ENCODE results near the gene NTSR1. TPM values are rescaled to one million over a fixed set of nuclear protein-coding genes. Genes with fewer than 3 reads are reported as not detected.
"Not testable (repeated sequence)": the region's sequence is repeated elsewhere in the genome, so short reads cannot be mapped to it uniquely, and the experiment has no call there.

Gene NTSR1
- total and polyA plus RNA-seq, 5 donors from 2014 or later = 0.11 to 0.37 TPM; not detected in 3

GRCh38 chr20:62677678-62678077 is 31.0 kb upstream of the NTSR1 start:
- Mint-ChIP-seq H3K4me1 (peaks cover 0 to 5% (median 2%) of the 10 kb centered on the region in 4 donors), H3K9me3 (peaks cover 0 to 2% (median 0%) of the 10 kb centered on the region in 7 donors), H3K27ac (no peak overlapping the region), H3K4me3 (no peak overlapping the region), H3K27me3 (peaks cover under 1% of the 10 kb centered on the region), H3K36me3 (no peaks in the 10 kb centered on the region)
- Histone ChIP-seq H3K4me3 (ENCODE audit: low read depth, low read length) (no peak overlapping the region), H3K4me1 (ENCODE audit: control insufficient read depth, insufficient read depth, low read length, poor library complexity, severe bottlenecking) (no peaks in the 10 kb centered on the region), H3K36me3 (ENCODE audit: control insufficient read depth, insufficient read depth, low read length) (no peaks in the 10 kb centered on the region), H3K27me3 (ENCODE audit: control insufficient read depth, insufficient read depth, low read length) (no peaks in the 10 kb centered on the region), H3K9me3 (ENCODE audit: control insufficient read depth in 2 of 2, low read length in 2 of 2) (no peaks in the 10 kb centered on the region), H3K27ac (ENCODE audit: insufficient read depth, low read length, poor library complexity, severe bottlenecking) (no peak overlapping the region)
- ATAC-seq (ENCODE audit: low read depth in 2 of 2) = no peak
- no peak for DNase-seq

- Histone ChIP-seq H3K9me3 (ENCODE audit: control insufficient read depth in 2 of 2, low read length in 2 of 2) (no peaks in the 10 kb centered on the region), H3K27ac (ENCODE audit: insufficient read depth, low read length, poor library complexity, severe bottlenecking) (no peak overlapping the region), H3K4me3 (ENCODE audit: low read depth, low read length) (no peak overlapping the region), H3K36me3 (ENCODE audit: control insufficient read depth, insufficient read depth, low read length) (no peaks in the 10 kb centered on the region), H3K27me3 (ENCODE audit: control insufficient read depth, insufficient read depth, low read length) (no peaks in the 10 kb centered on the region), H3K4me1 (ENCODE audit: control insufficient read depth, insufficient read depth, low read length, poor library complexity, severe bottlenecking) (no peaks in the 10 kb centered on the region)
- peaks cover 4% of the 10 kb centered on the region for H3K27me3 Mint-ChIP-seq
- no peak for DNase-seq
- no peak overlapping the region for H3K4me3 Mint-ChIP-seq
- no peaks in the 10 kb centered on the region for H3K36me3 Mint-ChIP-seq
- peaks cover 0 to 2% (median 0%) of the 10 kb centered on the region in 7 donors for H3K9me3 Mint-ChIP-seq
- peaks cover 0 to 5% (median 2%) of the 10 kb centered on the region in 4 donors for H3K4me1 Mint-ChIP-seq
- H3K27ac Mint-ChIP-seq = peak overlapping the region in 2 of 3 donors; percentile 40 to 56
- no peak for ATAC-seq (ENCODE audit: low read depth in 2 of 2)
Measured at GRCh38 chr20:62678553-62678952, 30.1 kb upstream of the NTSR1 start.

GRCh38 chr20:62679978-62680589 is 28.6 kb upstream of the NTSR1 start:
- Mint-ChIP-seq H3K27ac (no peak overlapping the region), H3K9me3 (peaks cover 0 to 2% (median 0%) of the 10 kb centered on the region in 7 donors), H3K36me3 (no peaks in the 10 kb centered on the region), H3K4me1 (peaks cover 0 to 5% (median 2%) of the 10 kb centered on the region in 4 donors), H3K27me3 (peaks cover 4% of the 10 kb centered on the region), H3K4me3 (no peak overlapping the region)
- DNase-seq = no peak
- Histone ChIP-seq H3K27me3 (ENCODE audit: control insufficient read depth, insufficient read depth, low read length) (no peaks in the 10 kb centered on the region), H3K4me1 (ENCODE audit: control insufficient read depth, insufficient read depth, low read length, poor library complexity, severe bottlenecking) (no peaks in the 10 kb centered on the region), H3K27ac (ENCODE audit: insufficient read depth, low read length, poor library complexity, severe bottlenecking) (no peak overlapping the region), H3K4me3 (ENCODE audit: low read depth, low read length) (no peak overlapping the region), H3K36me3 (ENCODE audit: control insufficient read depth, insufficient read depth, low read length) (no peaks in the 10 kb centered on the region), H3K9me3 (ENCODE audit: control insufficient read depth in 2 of 2, low read length in 2 of 2) (no peaks in the 10 kb centered on the region)
- ATAC-seq (ENCODE audit: low read depth in 2 of 2) = no peak

GRCh38 chr20:62682912-62683517 is 25.6 kb upstream of the NTSR1 start:
- H3K9me3 ChIP-seq (ENCODE audit: control insufficient read depth in 2 of 2, low read length in 2 of 2) = no peaks in the 10 kb centered on the region
- no peak overlapping the region for H3K4me3 Mint-ChIP-seq
- H3K9me3 Mint-ChIP-seq = peaks cover 0 to 2% (median 0%) of the 10 kb centered on the region in 7 donors
- DNase-seq (no peak), ATAC-seq (ENCODE audit: low read depth in 2 of 2) (no peak)
- no peaks in the 10 kb centered on the region for H3K4me1 ChIP-seq (ENCODE audit: control insufficient read depth, insufficient read depth, low read length, poor library complexity, severe bottlenecking)
- H3K36me3 ChIP-seq (ENCODE audit: control insufficient read depth, insufficient read depth, low read length) = no peaks in the 10 kb centered on the region
- H3K27ac ChIP-seq (ENCODE audit: insufficient read depth, low read length, poor library complexity, severe bottlenecking) = no peak overlapping the region
- H3K27me3 ChIP-seq (ENCODE audit: control insufficient read depth, insufficient read depth, low read length) = no peaks in the 10 kb centered on the region
- H3K36me3 Mint-ChIP-seq = no peaks in the 10 kb centered on the region
- H3K4me3 ChIP-seq (ENCODE audit: low read depth, low read length) = no peak overlapping the region
- no peak overlapping the region for H3K27ac Mint-ChIP-seq
- peaks cover 4% of the 10 kb centered on the region for H3K27me3 Mint-ChIP-seq
- H3K4me1 Mint-ChIP-seq = peaks cover 0 to 12% (median 6%) of the 10 kb centered on the region in 4 donors

GRCh38 chr20:62683660-62684322 is 24.8 kb upstream of the NTSR1 start:
- H3K36me3 Mint-ChIP-seq; H3K4me1 Mint-ChIP-seq; H3K27ac Mint-ChIP-seq; DNase-seq; H3K27ac ChIP-seq (ENCODE audit: insufficient read depth, low read length, poor library complexity, severe bottlenecking); H3K4me3 Mint-ChIP-seq; H3K36me3 ChIP-seq (ENCODE audit: control insufficient read depth, insufficient read depth, low read length); H3K9me3 Mint-ChIP-seq; H3K9me3 ChIP-seq (ENCODE audit: control insufficient read depth in 2 of 2, low read length in 2 of 2); H3K4me1 ChIP-seq (ENCODE audit: control insufficient read depth, insufficient read depth, low read length, poor library complexity, severe bottlenecking); H3K27me3 Mint-ChIP-seq; H3K27me3 ChIP-seq (ENCODE audit: control insufficient read depth, insufficient read depth, low read length); H3K4me3 ChIP-seq (ENCODE audit: low read depth, low read length); ATAC-seq (ENCODE audit: low read depth in 2 of 2): not testable (repeated sequence)

GRCh38 chr20:62684981-62685380 is 23.7 kb upstream of the NTSR1 start:
- H3K27me3 Mint-ChIP-seq = peaks cover 4% of the 10 kb centered on the region
- H3K27ac Mint-ChIP-seq = no peak overlapping the region
- H3K9me3 Mint-ChIP-seq = peaks cover 0 to 1% (median 0%) of the 10 kb centered on the region in 7 donors
- DNase-seq = no peak
- no peak overlapping the region for H3K27ac ChIP-seq (ENCODE audit: insufficient read depth, low read length, poor library complexity, severe bottlenecking)
- H3K4me1 ChIP-seq (ENCODE audit: control insufficient read depth, insufficient read depth, low read length, poor library complexity, severe bottlenecking) = no peaks in the 10 kb centered on the region
- H3K9me3 ChIP-seq (ENCODE audit: control insufficient read depth in 2 of 2, low read length in 2 of 2) = no peaks in the 10 kb centered on the region
- H3K36me3 Mint-ChIP-seq = no peaks in the 10 kb centered on the region
- H3K27me3 ChIP-seq (ENCODE audit: control insufficient read depth, insufficient read depth, low read length) = no peaks in the 10 kb centered on the region
- H3K4me3 Mint-ChIP-seq = no peak overlapping the region
- no peaks in the 10 kb centered on the region for H3K36me3 ChIP-seq (ENCODE audit: control insufficient read depth, insufficient read depth, low read length)
- no peak for ATAC-seq (ENCODE audit: low read depth in 2 of 2)
- H3K4me3 ChIP-seq (ENCODE audit: low read depth, low read length) = no peak overlapping the region
- H3K4me1 Mint-ChIP-seq = peaks cover 0 to 9% (median 3%) of the 10 kb centered on the region in 4 donors

- Histone ChIP-seq H3K4me1 (ENCODE audit: control insufficient read depth, insufficient read depth, low read length, poor library complexity, severe bottlenecking) (no peaks in the 10 kb centered on the region), H3K9me3 (ENCODE audit: control insufficient read depth in 2 of 2, low read length in 2 of 2) (no peaks in the 10 kb centered on the region), H3K27ac (ENCODE audit: insufficient read depth, low read length, poor library complexity, severe bottlenecking) (no peak overlapping the region), H3K4me3 (ENCODE audit: low read depth, low read length) (no peak overlapping the region), H3K36me3 (ENCODE audit: control insufficient read depth, insufficient read depth, low read length) (no peaks in the 10 kb centered on the region), H3K27me3 (ENCODE audit: control insufficient read depth, insufficient read depth, low read length) (no peaks in the 10 kb centered on the region)
- Mint-ChIP-seq H3K27me3 (peaks cover 9% of the 10 kb centered on the region), H3K4me1 (peaks cover 0 to 9% (median 3%) of the 10 kb centered on the region in 4 donors), H3K4me3 (no peak overlapping the region), H3K36me3 (no peaks in the 10 kb centered on the region), H3K27ac (no peak overlapping the region), H3K9me3 (peaks cover 0 to 1% (median 0%) of the 10 kb centered on the region in 7 donors)
- ATAC-seq (ENCODE audit: low read depth in 2 of 2) (no peak), DNase-seq (peak in 1 of 3 donors; percentile 18)
Measured at GRCh38 chr20:62685781-62686555, 22.7 kb upstream of the NTSR1 start.
